Measurements from ENCODE around the gene DAB1.

DNA sequence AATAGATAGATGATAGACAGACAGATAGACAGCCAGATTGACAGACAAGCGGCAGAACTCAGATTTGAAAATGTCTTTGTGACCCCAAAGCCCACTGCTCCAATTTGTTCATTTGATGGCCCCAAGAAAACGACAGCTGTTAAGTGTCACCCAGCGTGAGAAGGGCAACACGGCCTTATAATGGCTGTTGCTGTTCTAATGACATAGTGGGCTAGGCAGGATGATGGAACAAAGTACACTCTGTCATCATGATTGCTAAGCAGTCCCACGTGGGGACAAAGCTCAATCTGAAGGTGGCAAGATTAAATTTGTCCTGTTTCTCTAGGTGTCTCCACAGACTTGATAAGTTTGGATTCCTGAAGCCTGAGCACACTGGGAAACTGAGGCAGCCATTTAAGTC, 112.9 kb downstream of the DAB1 start:
- TF ChIP-seq EZH2 (IDR thresholded peaks at IDR 0.05; ENCODE audit: insufficient read depth, low read length) = no peak
- no peak for TF ChIP-seq CTCF (IDR thresholded peaks at IDR 0.05; ENCODE audit: insufficient read depth, low read depth, low read length)

All from astrocyte (in vitro differentiated cells and primary cell).